IPS DF 4.7 (cell line): ENCODE results near the gene DTD1.
"Not testable (repeated sequence)": the region's sequence is repeated elsewhere in the genome, so short reads cannot be mapped to it uniquely, and the experiment has no call there.

Experiments used
- DNase-seq: peaks from one replicate; pipeline ENCODE4 v3.0.0-alpha.2; 2013; ENCODE audit warnings: low spot score; ENCODE audit errors: extremely low read depth

Gene DTD1

GRCh38 chr20:18739751-18740166 is 151.9 kb downstream of the DTD1 start:
- DNase-seq: no peak

DNA sequence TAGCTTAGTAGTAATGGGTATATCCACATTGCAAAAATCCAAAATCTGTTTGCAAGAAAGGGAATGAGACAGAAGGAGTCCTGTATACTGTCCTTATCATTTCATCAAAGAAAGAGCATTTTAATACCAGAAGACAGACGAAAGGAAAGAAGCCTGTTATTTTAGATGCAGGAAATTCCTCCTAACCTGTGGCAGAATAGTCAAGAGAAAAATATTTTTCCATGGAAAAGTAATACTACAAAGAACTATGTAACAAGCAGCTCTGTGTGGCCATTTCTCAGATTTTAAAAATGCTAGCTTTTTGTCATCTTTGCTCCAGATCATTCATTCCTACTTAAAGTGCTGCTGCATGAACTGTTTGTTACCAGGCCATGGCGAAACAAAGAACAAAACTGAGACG is 152.9 kb downstream of the DTD1 start:
- DNase-seq: no peak

DNA sequence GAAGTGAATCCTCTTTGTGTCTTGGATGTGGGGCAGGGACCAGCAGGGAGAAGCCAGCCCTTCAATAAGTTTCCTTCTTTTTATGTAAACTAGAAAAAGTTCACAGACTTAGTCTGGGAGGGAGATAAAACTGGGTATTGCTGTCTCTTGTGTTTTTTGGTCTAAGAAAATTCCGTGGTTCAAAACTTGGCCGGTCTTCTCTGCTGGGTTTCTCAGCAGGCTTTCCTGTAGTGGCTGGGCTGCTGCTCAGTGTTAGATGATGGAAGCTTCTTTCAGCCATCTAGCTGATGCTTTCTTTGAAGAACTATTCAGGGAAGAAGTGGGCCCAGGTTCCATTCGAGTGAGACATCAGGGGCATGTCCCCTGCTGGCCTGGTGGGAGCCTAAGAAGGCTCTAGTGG is 155.0 kb downstream of the DTD1 start:
- no peak for DNase-seq

- DNase-seq: no peak
Observed at GRCh38 chr20:18743665-18744440, 156.0 kb downstream of the DTD1 start.

- no peak for DNase-seq
Observed at GRCh38 chr20:18747090-18747489, 159.2 kb downstream of the DTD1 start.

DNA sequence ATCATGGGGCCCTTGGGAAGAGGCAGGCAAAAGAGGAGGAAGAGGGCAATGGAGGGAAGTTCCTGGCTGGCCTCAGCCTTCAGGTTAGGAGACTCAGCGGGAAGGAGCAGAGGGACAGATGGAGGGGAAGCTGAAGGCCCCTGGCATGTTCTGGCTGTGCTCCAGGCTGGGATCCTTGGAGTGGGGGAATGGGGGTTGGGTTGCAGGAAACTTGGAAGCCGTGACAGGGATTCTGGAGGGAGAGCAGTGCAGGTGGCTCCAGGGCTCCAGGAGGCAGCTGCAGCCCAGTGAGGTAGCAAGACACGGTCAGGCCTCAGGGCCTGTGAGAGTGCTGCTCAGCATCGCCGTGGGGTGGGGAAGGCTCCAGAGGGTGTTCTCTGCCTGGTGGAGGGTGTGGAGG is 161.1 kb downstream of the DTD1 start:
- no peak for DNase-seq

DNA sequence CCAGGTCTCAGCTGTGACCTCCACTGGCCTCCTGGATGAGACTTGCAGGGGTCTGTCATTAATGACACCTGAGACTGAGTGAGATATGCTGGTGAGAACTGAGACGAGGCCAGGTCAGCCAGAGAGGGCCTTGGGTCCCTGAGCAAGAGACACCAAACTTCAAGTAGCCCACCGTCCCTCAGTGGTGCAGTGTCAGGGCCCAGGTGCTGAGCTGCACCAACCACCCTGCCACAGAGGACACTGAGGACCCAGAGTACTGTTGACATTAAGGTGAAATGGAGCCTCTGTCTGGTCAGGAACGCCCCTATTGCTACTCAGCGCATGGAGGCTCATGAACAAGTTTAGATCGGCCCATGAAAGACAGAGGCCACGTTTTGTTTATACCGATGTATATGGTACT is 161.7 kb downstream of the DTD1 start:
- no peak for DNase-seq

- DNase-seq: no peak
Observed at GRCh38 chr20:18750735-18751134, 162.9 kb downstream of the DTD1 start.

DNA sequence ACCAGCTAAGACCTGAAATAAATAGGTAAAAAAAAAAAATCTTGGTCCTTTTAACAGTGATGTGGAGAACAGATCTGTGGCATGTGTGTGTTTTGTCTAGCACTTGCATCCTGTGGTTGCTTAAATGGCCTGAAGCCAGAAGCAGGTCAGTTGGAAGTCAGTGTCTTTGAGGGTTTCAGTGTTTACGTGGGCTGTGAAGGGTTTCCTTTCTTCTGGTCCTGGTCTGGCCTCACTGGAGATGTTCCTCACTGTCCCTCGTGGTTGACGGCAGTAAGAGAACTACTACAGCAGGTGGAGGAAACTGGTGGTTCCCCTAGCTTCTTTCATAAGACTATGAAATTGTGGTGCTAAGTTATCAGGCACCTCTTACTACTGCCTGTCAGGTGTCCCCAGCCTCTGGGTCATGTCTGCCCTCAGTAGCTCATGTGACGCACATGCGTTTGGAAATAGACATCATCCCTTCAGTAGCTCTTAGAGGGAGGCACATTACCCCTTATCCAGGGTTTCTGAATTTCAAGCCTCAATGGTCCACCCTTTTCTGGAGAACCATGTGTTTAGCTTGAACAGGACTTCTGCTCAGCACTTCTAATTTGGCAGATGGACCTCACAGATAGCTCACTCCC is 166.3 kb downstream of the DTD1 start:
- DNase-seq: no peak

GRCh38 chr20:18754653-18755045 is 166.8 kb downstream of the DTD1 start:
- no peak for DNase-seq

GRCh38 chr20:18760852-18761251 is 173.0 kb downstream of the DTD1 start:
- DNase-seq: not testable (repeated sequence)

- no peak for DNase-seq
Observed at GRCh38 chr20:18767676-18768075, 179.8 kb downstream of the DTD1 start.

GRCh38 chr20:18773566-18773965 is 185.7 kb downstream of the DTD1 start:
- no peak for DNase-seq

GRCh38 chr20:18774207-18774606 is 186.4 kb downstream of the DTD1 start:
- DNase-seq: no peak

DNA sequence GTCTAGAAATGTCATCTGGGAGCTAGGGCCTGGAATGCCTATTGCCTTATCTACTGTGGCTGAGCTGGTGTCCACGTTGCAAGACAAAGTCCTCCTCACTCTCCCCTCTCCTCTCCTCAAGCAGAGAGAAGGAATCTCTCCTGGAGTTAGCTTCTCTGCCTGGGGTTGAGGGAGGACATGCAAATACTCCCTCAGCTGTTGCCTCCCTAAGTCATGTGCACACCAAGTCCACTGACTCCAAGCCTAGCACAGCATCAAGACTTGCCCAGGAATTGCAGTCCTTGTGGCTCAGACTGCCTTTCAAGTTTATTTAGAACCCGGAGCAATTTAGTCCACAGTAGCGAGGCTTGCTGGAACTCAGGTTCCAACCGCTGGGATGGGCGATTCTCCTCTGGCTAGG is 187.8 kb downstream of the DTD1 start:
- no peak for DNase-seq

DNA sequence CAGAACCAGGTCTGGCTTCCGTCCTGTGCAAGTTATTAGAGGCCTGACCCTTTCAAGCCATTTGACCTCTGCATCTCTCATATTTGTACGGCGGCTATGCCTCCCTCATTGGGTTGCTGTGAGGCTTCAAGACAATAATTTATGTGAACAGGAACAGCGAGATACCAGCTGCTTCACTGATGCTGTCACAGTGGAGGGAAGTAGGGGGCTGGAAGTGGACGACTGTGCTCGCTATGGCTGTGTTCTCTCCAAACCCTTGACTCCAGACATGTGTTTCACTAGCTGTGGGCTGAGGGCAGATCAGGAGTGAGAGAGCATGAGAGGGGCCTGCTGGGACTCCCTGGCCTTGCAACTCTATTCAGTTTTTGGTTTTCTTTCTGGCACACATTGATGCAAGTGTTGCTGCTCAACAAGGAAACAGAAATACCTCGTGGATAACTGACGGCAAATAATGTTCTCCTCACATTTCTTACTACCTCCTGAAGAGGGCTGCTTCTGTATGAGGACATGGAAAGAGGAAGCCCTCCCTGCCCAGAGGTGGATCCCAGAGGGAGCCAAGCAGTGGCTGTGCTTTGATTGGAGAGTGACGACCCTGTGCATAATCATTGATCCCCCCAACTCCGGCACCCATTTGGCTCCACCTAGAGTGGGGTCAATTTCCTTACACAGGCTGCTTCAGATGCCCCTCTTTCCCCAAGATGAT is 191.0 kb downstream of the DTD1 start:
- no peak for DNase-seq

DNA sequence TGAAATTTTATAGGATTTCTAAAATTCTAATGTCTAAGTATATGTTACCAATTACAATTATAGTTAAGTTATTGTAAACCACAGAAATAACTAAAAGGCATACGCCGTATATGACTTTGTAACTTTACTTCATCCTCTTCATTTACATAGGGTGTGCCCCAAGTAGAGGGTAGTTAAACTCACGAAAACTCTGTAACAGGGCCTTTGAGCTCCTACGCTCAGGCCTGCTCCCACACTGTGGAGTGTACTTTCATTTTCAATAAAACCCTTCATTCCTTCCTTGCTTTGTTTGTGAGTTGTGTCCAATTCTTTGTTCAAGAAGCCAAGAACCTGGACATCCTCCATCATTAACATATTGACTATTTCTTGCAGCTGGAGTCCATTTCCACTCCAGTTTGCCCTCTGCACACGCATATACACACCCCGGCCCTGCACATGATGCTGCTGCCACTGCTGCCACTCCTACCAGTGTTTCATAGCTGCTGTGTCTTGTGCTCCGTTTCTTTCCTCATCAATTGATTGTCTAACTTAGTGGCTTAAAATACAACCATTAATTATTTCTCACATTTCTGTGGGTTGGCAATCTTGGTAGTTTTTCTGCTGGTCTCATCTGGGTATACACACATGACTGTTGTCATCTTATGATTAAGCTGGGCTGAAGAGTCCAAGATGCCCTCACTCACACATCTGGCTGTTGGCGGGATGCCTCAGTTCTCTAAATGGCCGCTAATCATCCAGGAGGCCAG is 192.7 kb downstream of the DTD1 start:
- DNase-seq: no peak

GRCh38 chr20:18781509-18781908 is 193.7 kb downstream of the DTD1 start:
- no peak for DNase-seq

- DNase-seq: no peak
Observed at GRCh38 chr20:18783385-18783959, 195.6 kb downstream of the DTD1 start.

GRCh38 chr20:18787046-18787445 is 199.2 kb downstream of the DTD1 start:
- DNase-seq: not testable (repeated sequence)

- no peak for DNase-seq
Observed at GRCh38 chr20:18788021-18788420, 200.2 kb downstream of the DTD1 start.
